HG03103 (cell line): ENCODE results near the gene PROK1.

Source experiments
- ATAC-seq: cut with Tn5 transposase; IDR thresholded peaks from one replicate; pipeline ENCODE4 v1.9.1; 2021; ENCODE audit warnings: low read depth; ENCODE audit not compliant: unreplicated experiment

The PROK1 gene

GRCh38 chr1:110487726-110488125 is 36.8 kb downstream of the PROK1 start:
- ATAC-seq, result no peak

GRCh38 chr1:110488161-110488560 is 37.2 kb downstream of the PROK1 start:
- no peak for ATAC-seq

GRCh38 chr1:110488867-110489266 is 37.9 kb downstream of the PROK1 start:
- no peak for ATAC-seq

- no peak for ATAC-seq
These were observed 38.5 kb downstream of the PROK1 start for GRCh38 chr1:110489406-110489805.

GRCh38 chr1:110489973-110490542 is 39.1 kb downstream of the PROK1 start:
- ATAC-seq, result no peak

GRCh38 chr1:110490791-110491451 is 40.0 kb downstream of the PROK1 start:
- ATAC-seq, result no peak

GRCh38 chr1:110492573-110492972 is 41.6 kb downstream of the PROK1 start:
- ATAC-seq, result no peak

- no peak for ATAC-seq
These were observed 42.2 kb downstream of the PROK1 start for GRCh38 chr1:110493059-110493699.

GRCh38 chr1:110494036-110494435 is 43.1 kb downstream of the PROK1 start:
- no peak for ATAC-seq

GRCh38 chr1:110494522-110495406 is 43.8 kb downstream of the PROK1 start:
- ATAC-seq, result no peak

GRCh38 chr1:110495926-110496600 is 45.1 kb downstream of the PROK1 start:
- ATAC-seq, result no peak

- ATAC-seq, result no peak
These were observed 47.3 kb downstream of the PROK1 start for GRCh38 chr1:110498270-110498669.

GRCh38 chr1:110501488-110502132 is 50.7 kb downstream of the PROK1 start:
- no peak for ATAC-seq

GRCh38 chr1:110502402-110503151 is 51.6 kb downstream of the PROK1 start:
- no peak for ATAC-seq

GRCh38 chr1:110503471-110503870 is 52.5 kb downstream of the PROK1 start:
- no peak for ATAC-seq

- ATAC-seq, result no peak
These were observed 53.3 kb downstream of the PROK1 start for GRCh38 chr1:110504226-110504625.

GRCh38 chr1:110505596-110505995 is 54.6 kb downstream of the PROK1 start:
- ATAC-seq, result no peak

- no peak for ATAC-seq
These were observed 55.6 kb downstream of the PROK1 start for GRCh38 chr1:110506541-110506940.
